PC-9 (cell line): ENCODE data around the gene MAGEA6. TPM values are rescaled to one million over a fixed set of nuclear protein-coding genes. Genes with fewer than 3 reads are reported as not detected.
"Not testable (repeated sequence)": the region's sequence is repeated elsewhere in the genome, so short reads cannot be mapped to it uniquely, and the experiment has no call there.

ENCODE experiments used
- BruUV-seq: library from RNA; stranded (reverse); fragments of 400-500 nt; replicated peaks from 2 replicates; lab custom pipeline; 2021; lab: Mats Ljungman, UMichigan
- CTCF ChIA-PET: fragments of 300-600 bp; sonication (Branson Sonifier 250); formaldehyde crosslinking; loops from one replicate; lab custom pipeline; 2022; ENCODE audit warnings: antibody characterized with exemption; lab: Charles Lee
- POLR2A ChIA-PET: fragments of 300-600 bp; sonication (Branson Sonifier 250); formaldehyde crosslinking; loops from one replicate; lab custom pipeline; 2022; ENCODE audit warnings: antibody characterized with exemption; ENCODE audit not compliant: unreplicated experiment; lab: Charles Lee
- DNase-seq, 2 experiments: peaks; one replicate each; pipeline versions ENCODE4 v3.0.0 to v3.0.0-alpha.2; 2015 to 2022; ENCODE audit warnings: mixed read lengths in 1 of 2
- H2AFZ ChIP-seq: fragments of 200-600 bp; sonication (generic); 2 replicates; pipeline ENCODE4 v1.8.1; 2017; ENCODE audit warnings: antibody characterized with exemption
- H3F3A ChIP-seq: fragments of 200-600 bp; sonication (generic); 2 replicates; pipeline ENCODE4 v1.8.1; 2017; ENCODE audit warnings: antibody characterized with exemption, mild to moderate bottlenecking, low read depth; ENCODE audit not compliant: insufficient read depth
- H3K27ac ChIP-seq: fragments of 200-600 bp; sonication (generic); 2 replicates; pipeline ENCODE4 v1.6.1; 2016; ENCODE audit warnings: mixed run types
- H3K27me3 ChIP-seq: fragments of 200-600 bp; sonication (generic); 2 replicates; pipeline ENCODE4 v1.6.1; 2016; ENCODE audit warnings: low read depth, mixed run types; ENCODE audit not compliant: insufficient read depth
- H3K36me3 ChIP-seq: fragments of 200-600 bp; sonication (generic); 2 replicates; pipeline ENCODE4 v1.6.1; 2016; ENCODE audit warnings: low read depth, mixed run types
- H3K4me1 ChIP-seq: fragments of 200-600 bp; sonication (generic); replicated peaks from 2 replicates; pipeline ENCODE4 v1.6.1; 2016; ENCODE audit warnings: mixed run types; ENCODE audit not compliant: insufficient read depth
- H3K4me2 ChIP-seq: fragments of 200-600 bp; sonication (generic); 2 replicates; pipeline ENCODE4 v1.6.1; 2017; ENCODE audit warnings: mixed run types
- H3K4me3 ChIP-seq: fragments of 200-600 bp; sonication (generic); 2 replicates; pipeline ENCODE4 v1.6.1; 2016; ENCODE audit warnings: mixed run types
- H3K79me2 ChIP-seq: fragments of 200-600 bp; sonication (generic); 2 replicates; pipeline ENCODE4 v1.6.1; 2017; ENCODE audit warnings: low read depth, mixed run types
- H3K9me2 ChIP-seq: fragments of 200-600 bp; sonication (generic); 2 replicates; pipeline ENCODE4 v1.8.1; 2017; ENCODE audit warnings: mild to moderate bottlenecking; ENCODE audit not compliant: insufficient read depth
- H3K9me3 ChIP-seq: fragments of 200-600 bp; sonication (generic); 2 replicates; pipeline ENCODE4 v1.8.1; 2016; ENCODE audit warnings: low read depth; ENCODE audit not compliant: insufficient read depth
- H4K20me1 ChIP-seq: fragments of 200-600 bp; sonication (generic); 2 replicates; pipeline ENCODE4 v1.8.1; 2017; ENCODE audit not compliant: insufficient read depth
- CTCF ChIP-seq: fragments of 200-600 bp; sonication (generic); conservative IDR thresholded peaks from 2 replicates; pipeline ENCODE4 v1.6.1; 2017; ENCODE audit warnings: mixed run types, antibody characterized with exemption, mild to moderate bottlenecking, moderate library complexity
- EZH2 ChIP-seq: fragments of 200-600 bp; sonication (generic); IDR thresholded peaks from 2 replicates; pipeline ENCODE4 v1.8.0; 2017; ENCODE audit warnings: antibody characterized with exemption, low read depth
- intact Hi-C: fragments of 100-400 bp; cut with micrococcal nuclease; formaldehyde crosslinking; loops from one replicate; pipeline ENCODE4 v1.10.0; 2022; ENCODE audit not compliant: unreplicated experiment
- total RNA-seq: library from RNA; stranded (reverse); gene quantifications from 2 replicates; pipeline ENCODE4 v1.2.3, GENCODE V29; 2021

MAGEA6 gene
- total RNA-seq, 1 experiment from 2014 or later, result 122 TPM

DNA sequence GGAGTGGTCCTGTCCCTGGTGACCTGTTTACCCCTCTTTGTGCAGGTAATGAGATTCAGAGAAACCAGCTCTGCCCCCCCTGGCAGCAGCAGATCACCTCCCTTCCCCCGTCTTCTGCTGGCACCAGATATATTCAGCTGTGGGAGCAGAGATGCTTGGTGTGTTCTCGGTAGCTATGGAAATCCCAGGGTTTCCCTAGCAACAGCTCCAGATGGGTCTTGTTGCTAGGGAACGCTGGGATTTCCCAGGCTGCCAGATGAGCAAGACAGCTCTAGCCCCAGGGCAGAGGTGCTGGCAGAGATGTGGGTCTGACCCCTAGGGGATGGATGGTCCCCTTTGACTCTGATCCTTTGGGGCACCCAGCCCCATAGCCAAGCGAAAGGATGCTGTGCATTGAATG lies 40.9 kb upstream of the MAGEA6 start:
- H3K36me3 ChIP-seq, result peaks cover 18% of the 10 kb centered on the region; the same call in 1 of the 2 replicates
- no peaks in the 10 kb centered on the region for H3K9me2 ChIP-seq
- H3K9me3 ChIP-seq, result no peaks in the 10 kb centered on the region
- no peaks in the 10 kb centered on the region for H3K4me1 ChIP-seq
- TF ChIP-seq EZH2 (no peak), CTCF (no peak)
- H3K79me2 ChIP-seq, result no peaks in the 10 kb centered on the region
- ChIA-PET CTCF (interaction anchor here (0.6 kb wide), 1 partner anchor 141 kb away, joined by 4 read pairs; no protein-coding TSS in a partner anchor), POLR2A (no interaction called here)
- H2AFZ ChIP-seq, result no peak overlapping the region
- no peaks in the 10 kb centered on the region for H3F3A ChIP-seq
- H3K27ac ChIP-seq, result no peak overlapping the region
- no peaks in the 10 kb centered on the region for H3K27me3 ChIP-seq
- H4K20me1 ChIP-seq, result no peaks in the 10 kb centered on the region; the same call in 1 of the 2 replicates
- H3K4me3 ChIP-seq, result no peak overlapping the region
- BruUV-seq, result no TSS peak
- no peak for DNase-seq
- no peak overlapping the region for H3K4me2 ChIP-seq
- intact Hi-C loops, result no loop called here

DNA sequence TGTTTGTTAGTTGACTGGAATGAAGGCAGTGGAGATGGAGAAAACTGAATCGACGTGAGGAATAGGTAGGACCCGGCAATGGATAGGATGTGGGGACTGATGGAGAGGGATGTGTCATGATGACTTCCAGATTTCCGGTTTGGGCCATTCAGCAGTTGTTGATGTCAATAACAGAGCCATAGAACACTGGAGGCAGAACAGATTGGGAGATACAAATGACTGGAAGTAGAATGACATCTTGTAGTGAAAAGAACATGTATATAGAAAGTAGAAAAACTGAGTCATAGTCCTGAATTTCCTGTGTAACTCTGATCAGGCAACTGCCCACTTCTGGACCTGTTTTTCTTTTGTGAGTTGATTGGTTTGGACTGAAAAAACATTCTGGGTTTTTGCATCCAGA lies 36.5 kb upstream of the MAGEA6 start:
- ChIA-PET CTCF (no interaction called here), POLR2A (no interaction called here)
- no peaks in the 10 kb centered on the region for H3F3A ChIP-seq
- no peak overlapping the region for H3K27ac ChIP-seq
- H4K20me1 ChIP-seq, result no peaks in the 10 kb centered on the region; the same call in 1 of the 2 replicates
- no peak for TF ChIP-seq EZH2
- no peak for TF ChIP-seq CTCF
- no peak overlapping the region for H3K4me3 ChIP-seq
- no peak for DNase-seq
- H3K36me3 ChIP-seq, result peaks cover 31% of the 10 kb centered on the region; the same call in 1 of the 2 replicates
- H3K4me2 ChIP-seq, result no peak overlapping the region
- no peaks in the 10 kb centered on the region for H3K27me3 ChIP-seq
- no peaks in the 10 kb centered on the region for H3K9me3 ChIP-seq
- no peaks in the 10 kb centered on the region for H3K79me2 ChIP-seq
- no peak overlapping the region for H2AFZ ChIP-seq
- intact Hi-C loops, result no loop called here
- no peaks in the 10 kb centered on the region for H3K4me1 ChIP-seq
- BruUV-seq, result no TSS peak
- no peaks in the 10 kb centered on the region for H3K9me2 ChIP-seq

DNA sequence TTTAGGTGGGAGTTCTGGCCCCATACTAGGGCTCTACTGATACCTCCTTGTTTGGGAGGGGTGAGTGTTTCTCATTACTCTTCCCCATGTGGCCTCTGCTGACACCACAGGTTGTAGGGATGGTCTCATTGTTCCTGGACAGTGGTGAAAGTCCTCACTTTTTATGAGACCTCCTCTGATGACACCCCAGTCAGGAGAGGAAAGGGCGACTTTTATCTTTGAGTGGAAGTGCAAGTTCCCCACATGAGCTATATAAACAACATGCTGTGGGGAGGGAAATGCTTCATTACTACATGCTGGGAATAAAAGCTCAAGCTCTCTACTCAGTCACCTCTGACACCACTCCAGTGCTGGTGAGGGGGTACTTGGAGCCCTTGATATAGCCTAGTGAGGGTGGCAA lies 29.5 kb upstream of the MAGEA6 start:
- no peak overlapping the region for H3K4me2 ChIP-seq
- no peaks in the 10 kb centered on the region for H3K4me1 ChIP-seq
- peaks cover 7% of the 10 kb centered on the region; the same call in 1 of the 2 replicates for H3K36me3 ChIP-seq
- CTCF ChIA-PET, result no interaction called here
- no peak for TF ChIP-seq EZH2
- no peak for TF ChIP-seq CTCF
- no peak overlapping the region for H2AFZ ChIP-seq
- DNase-seq, result no peak
- H3K9me3 ChIP-seq, result no peaks in the 10 kb centered on the region
- H3K27me3 ChIP-seq, result no peaks in the 10 kb centered on the region
- no peaks in the 10 kb centered on the region for H3K79me2 ChIP-seq
- POLR2A ChIA-PET, result no interaction called here
- H3K27ac ChIP-seq, result no peak overlapping the region
- BruUV-seq, result no TSS peak
- H3K9me2 ChIP-seq, result no peaks in the 10 kb centered on the region; the same call in 1 of the 2 replicates
- no peaks in the 10 kb centered on the region for H3F3A ChIP-seq
- intact Hi-C loops, result no loop called here
- no peak overlapping the region for H3K4me3 ChIP-seq
- no peaks in the 10 kb centered on the region for H4K20me1 ChIP-seq

DNA sequence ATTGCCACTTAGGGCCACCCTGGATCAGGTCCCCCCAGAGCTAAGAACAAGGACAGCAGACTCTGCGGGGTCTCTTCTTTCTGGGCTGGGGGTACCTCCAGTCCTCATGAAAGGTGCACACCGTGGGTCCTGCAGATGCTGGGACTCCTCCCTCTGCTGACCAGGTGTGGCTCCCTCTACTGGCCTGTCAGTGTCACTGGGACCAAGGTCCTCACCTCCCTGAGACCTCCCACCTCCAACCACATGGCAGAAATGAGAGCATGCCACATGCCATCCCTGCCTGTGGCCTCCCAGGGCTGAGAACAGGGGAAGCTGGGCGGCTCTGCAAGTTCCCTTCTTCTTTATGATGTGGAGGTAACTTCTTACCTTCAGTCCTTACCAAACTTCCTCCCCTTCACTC lies 17.6 kb upstream of the MAGEA6 start:
- H3K4me3 ChIP-seq, POLR2A ChIA-PET, H3K27ac ChIP-seq, H4K20me1 ChIP-seq, H3K27me3 ChIP-seq, H3K9me3 ChIP-seq, H3K4me2 ChIP-seq, H3K79me2 ChIP-seq, H2AFZ ChIP-seq, BruUV-seq, H3K9me2 ChIP-seq, H3K4me1 ChIP-seq, DNase-seq, intact Hi-C loops, CTCF ChIA-PET, H3F3A ChIP-seq, H3K36me3 ChIP-seq: not testable (repeated sequence)

GRCh38 chrX:152766562-152766961 lies 2.9 kb downstream of the MAGEA6 start:
- H4K20me1 ChIP-seq, H2AFZ ChIP-seq, H3K27ac ChIP-seq, POLR2A ChIA-PET, H3K79me2 ChIP-seq, H3F3A ChIP-seq, H3K36me3 ChIP-seq, H3K9me3 ChIP-seq, H3K4me1 ChIP-seq, H3K27me3 ChIP-seq, H3K4me2 ChIP-seq, intact Hi-C loops, H3K4me3 ChIP-seq, H3K9me2 ChIP-seq: not testable (repeated sequence)
- peak in 1 of 2 experiments; percentile 20 for DNase-seq
- CTCF ChIA-PET, result interaction anchor here (0.6 kb wide), 1 partner anchor 113 kb away, joined by 3 read pairs; no protein-coding TSS in a partner anchor
- BruUV-seq, result TSS peak; percentile 64
